Hematopoietic multipotent progenitor cell treated with erythropoietin and hydrocortisone succinate and interleukin-3 and kit ligand, for 6 days (in vitro differentiated cells): Measurements from ENCODE around the gene FBXL13.

Source experiments
- DNase-seq: peaks from one replicate; pipeline ENCODE4 v3.0.0-alpha.2; 2015

The FBXL13 gene

DNA sequence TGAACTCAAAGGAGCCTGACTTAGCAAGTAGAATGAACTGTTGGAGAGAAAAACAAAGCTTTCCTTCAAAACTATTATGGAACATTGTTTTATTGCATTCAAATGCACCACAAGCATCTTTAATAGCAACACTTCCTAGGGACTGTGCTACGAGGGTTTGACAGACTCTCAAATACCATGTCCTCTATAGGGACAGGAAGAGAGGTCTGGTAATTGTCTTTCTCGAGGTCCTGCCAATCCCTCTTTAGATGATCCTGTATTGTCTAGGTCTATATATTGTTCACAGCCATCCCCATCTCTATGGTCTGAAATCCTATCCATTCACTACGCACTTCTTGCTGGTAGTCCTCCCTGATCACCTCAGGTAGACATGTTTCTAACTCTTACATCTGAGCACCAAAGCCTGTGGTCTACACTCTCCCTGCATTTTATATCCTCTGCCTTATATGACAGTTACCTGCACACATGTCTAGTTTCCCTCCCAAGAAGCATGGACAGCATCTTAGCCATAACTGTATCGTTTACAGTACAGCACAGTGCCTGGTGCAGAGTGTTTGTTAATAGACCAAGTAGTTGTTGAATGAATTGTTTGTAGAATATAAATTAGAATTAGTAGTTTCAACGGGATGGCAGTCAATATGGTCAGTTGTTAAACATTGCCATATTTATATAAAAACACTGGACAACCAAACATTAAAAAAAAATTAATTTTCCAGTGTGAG, 183.5 kb downstream of the FBXL13 start:
- no peak for DNase-seq

DNA sequence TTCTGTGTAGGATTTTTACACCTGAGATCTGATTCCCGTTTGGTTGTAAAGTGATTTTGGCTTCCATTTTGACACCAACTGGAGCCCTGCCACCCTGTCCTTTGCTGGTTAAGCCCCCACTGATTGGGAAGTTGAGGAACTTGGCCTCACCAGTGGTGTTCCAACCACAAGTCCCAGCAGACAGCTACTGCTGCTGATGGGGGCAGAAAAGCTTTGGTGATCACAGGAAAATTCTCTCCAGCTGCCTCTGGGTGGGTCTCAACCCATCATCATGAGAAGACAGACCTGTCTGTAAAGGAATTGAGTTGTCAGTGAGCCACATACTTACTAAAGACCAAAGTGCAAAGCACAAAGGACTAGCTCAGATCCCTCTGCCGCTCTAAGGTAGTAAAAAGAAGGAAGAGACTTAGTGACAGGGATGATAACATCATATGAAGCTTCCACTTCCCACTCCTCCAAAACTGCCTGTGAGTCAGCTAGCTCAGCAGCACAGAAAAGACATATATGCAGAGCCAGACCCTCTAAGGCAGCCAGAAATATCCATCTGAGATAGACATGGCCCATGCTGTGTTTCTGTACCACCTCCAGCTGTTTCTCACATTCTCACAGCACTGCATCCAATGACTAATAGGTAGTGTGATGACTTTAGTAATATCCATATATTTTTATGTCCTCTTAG, 184.2 kb downstream of the FBXL13 start:
- DNase-seq = peak; percentile 47

DNA sequence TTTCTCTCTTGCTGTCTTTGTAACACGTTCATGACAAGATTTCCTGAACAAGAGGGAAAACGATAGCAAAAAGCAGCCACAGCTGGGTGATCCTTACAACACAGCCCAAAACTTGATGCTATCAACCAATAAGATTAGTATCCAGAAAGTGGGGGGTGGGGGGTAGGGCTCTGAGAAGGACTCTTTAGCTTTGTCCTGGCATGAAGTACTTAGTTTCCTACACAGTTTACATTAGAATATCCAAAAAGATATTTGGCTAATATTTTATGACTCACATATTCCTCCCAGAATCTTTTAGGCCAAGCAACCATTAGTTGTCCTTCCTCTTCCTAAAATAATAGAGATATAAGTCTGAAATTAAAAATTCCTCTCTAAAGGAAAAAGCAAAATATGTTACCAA, 184.7 kb downstream of the FBXL13 start:
- peak; percentile 17 for DNase-seq

DNA sequence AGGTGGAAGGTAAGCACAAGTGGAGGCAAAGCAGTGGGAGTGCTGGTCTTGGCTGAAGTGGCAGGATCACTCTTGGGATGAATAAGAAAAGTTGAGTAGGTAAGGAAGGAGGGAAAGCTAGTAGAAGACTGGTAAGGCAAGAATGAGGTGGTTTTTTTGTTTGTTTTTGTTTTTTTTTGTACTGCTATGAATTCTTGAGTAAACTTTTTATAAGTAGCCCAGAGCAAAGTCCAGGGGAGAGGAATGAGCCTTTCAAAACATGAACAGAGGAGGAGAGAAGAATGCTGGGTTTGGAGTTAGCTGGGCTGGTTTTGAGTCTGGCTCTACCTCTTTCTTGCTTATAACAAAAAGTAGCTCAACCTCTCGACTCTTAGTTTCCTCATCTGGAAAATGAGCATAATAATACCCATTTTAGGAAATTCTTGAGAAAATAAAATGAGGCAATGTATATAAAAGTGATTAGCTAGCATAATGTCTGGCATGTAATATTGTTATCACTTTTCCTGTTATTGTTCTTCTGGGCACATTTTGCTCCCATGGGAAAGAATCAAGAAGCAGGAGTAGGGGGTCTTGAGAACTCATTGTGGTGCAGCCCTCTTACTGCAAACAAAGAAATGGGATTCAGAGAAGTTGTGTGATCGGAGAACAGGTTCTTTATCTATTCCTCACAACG, 185.9 kb downstream of the FBXL13 start:
- no peak for DNase-seq

DNA sequence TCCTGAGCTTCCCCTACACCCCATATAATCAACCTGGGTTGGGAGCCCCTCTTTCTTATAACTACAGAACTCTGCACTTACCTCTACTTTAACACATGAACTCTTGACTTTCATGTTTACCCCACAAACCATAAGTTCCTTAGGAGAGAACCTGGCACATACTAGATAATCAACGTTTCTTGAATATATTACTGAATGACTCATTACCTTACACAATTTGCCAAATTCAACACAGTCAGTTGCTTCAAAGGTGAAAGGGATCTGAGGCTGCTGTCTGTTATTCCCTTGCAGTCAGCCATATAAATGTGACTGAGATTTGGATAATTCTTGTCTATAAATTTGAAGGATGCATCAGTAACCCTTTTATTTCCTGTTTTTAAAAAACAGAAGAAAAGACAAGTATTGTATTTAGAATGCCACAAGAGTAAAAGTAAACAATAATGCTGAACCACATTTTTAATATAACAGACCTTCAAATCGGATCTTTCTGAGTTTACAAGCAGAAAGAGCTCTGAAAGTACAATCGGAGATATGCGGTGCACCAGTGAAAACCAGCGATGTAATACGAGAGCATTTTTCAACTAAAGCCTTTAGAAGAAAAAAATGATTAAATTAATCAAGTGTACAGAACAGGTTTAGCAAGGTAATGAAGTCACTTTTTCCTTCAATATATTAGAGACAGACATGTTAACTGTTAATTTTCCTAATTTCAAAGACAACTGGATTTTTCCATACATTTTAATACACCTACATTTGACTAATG, 191.3 kb downstream of the FBXL13 start:
- DNase-seq = peak; percentile 23

DNA sequence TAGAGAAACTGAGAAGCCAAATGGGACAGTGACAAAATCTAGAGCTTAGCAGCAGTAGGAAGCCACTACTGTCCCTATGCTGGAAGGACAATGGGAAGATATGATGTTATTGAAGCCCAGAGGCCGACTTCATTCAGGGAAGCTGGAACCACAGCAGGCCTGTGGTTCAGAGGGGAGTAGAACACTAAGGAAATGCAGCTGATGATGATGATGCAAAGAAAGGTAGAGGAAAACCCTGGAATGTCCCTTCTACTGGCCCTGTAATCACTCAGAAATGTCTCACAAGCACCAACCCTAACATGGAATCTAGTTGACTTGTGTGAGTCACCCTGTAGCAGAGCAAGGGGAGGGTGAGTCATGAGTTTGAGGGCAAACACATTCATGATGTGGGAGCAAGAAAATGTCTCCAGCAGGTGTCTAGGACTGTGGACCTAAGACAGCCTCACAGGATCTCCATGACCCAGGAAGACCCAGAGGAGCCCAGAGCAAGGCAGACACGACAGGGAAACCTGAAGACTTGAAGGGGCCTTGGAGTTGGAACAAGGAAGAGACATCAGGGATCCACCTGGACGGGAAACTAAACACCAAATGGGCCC, 198.8 kb downstream of the FBXL13 start:
- no peak for DNase-seq

DNA sequence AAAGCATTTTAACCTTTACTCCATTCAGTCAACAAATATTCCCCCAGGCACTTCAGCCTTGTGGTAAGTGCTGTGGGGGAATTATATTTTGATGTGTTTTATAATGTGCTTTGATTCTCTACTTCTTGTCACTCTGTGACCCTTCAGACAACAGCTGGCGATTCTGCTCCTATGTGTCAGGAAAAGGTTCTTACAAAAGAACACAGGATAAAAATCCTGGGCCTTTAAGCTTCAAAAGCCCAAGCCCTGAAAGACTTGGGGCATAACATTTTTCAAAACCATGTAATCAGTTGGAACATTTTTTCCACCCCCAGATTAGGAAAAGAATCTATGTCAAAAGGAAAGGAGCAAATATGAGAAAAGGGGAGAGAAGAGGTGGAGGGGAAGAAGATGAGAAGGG, 199.6 kb downstream of the FBXL13 start:
- no peak for DNase-seq

DNA sequence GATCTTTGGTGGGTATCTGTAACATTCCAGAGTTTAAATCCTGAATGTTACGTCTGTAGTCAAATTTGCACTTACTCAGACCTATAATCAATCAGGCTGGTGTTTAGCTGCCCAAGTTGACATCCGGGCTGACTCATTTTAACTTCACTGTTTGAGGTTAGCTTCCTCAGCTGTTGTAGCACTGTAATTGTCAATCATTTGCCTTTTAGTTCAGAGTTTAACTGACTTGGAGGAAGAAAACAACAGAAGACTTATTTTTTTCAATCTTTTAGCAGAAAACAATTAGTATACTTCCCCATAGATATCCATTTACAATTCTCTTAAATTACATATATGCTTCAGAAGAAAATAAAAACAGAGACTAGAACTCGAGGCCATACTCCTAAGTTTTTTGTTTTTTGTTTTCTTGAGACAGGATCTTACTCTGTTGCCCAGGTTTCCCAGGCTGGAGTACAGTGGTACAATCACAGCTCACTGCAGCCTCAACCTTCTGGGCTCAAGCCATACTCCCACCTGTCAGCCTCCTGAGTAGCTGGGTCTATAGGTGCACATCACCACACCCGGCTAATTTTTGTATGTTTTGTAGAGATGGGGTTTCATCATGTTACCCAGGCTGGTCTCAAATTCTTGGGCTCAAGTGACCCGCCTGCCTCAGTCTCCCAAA, 200.3 kb downstream of the FBXL13 start:
- DNase-seq = peak; percentile 35

DNA sequence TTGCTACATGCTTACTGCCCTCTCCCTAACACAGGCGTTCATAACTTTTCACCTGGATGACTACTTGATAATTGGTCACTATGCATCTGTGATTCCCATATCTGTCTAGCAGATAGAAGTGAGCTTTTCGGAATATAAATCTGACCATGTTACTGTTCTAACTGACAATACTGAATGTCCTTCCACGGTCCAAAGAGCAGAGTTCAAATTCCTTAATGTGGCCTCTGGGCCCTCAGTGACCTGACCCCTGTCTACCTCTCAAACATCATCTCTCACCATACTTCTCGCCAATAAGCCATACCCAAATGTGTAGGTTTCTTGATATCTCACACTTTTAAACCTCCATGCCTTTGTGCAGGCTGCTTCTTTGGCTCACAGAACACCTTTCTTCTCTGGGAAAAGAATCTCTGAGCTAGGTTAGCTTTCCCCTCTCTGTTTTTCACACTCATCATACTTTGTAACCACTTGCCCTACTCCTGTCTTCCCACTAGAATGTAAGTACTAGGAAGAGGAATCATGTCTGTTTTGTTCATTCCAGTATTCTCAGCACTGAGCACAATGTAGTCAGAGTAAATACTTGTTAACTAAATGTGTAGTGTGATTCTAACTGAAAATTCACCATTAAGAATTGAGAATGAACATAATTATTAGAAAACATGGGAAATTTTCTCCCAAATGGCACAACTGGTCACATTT, 201.0 kb downstream of the FBXL13 start:
- DNase-seq = no peak

DNA sequence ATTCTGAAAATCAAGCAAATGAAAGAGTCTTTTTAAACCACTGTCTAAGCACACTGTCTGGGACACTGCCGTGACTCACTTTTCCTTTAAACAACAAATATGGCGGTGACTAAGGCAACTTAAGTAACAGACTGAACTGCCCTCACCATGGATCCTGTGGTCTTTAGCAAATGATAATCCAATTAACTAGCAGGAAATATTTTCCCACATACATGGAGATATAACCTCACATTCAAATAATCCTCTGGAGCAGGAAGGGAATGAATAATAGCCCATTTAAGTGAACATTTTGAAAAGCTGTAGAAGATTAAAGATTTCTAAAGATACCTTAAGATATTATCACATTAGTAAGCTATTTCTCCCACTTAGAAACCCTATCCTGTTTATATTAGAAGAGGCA, 202.1 kb downstream of the FBXL13 start:
- DNase-seq = no peak

DNA sequence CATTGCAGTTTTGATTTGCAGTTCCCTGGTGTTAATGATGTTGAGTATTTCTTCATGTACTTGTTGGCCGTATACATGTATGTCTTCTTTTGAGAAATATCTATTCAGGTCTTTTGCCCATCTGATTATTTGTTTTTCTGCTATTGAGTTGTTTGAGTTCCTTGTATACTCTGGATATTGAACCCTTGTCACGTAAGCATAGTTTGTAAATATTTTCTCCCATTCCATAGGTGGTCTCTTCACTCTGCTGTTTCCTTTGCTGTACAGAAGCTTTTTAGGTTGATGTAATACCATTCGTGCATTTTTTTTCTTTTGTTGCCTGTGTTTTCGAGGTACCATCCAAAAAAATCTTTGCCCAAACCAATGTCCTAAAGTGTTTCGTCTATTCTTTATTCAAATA, 205.4 kb downstream of the FBXL13 start:
- DNase-seq = no peak

DNA sequence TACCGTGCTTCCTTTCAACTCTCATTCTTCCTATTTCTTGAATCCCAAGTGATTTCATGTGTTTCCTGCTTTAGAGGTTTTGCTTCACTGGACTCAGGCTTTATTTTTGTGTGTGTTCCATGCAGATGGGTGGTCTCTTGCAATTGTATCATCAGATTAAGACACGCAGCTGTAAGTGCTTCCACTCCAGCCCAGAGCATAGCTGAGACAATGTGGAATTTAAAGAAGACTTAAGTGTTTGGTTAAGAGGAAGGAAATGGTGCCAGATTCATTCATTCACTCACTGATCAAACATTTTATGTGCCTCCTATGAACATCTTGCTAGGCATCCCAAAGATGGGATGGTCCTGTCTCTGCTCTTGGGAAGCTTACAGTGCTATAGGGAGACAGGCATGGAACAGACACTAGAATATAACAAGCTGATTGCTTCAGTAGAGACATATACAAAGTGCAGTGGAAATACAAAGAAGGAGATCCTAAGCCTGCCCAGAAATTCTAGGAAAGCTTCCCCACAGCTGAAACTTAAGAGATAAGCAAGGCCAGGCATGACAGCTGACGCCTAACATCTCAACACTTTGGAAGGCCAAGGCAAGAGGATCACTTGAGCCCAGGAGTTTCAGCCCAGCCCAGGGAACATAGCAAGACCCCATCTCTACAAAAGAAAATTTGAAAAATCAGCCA, 207.9 kb downstream of the FBXL13 start:
- no peak for DNase-seq

DNA sequence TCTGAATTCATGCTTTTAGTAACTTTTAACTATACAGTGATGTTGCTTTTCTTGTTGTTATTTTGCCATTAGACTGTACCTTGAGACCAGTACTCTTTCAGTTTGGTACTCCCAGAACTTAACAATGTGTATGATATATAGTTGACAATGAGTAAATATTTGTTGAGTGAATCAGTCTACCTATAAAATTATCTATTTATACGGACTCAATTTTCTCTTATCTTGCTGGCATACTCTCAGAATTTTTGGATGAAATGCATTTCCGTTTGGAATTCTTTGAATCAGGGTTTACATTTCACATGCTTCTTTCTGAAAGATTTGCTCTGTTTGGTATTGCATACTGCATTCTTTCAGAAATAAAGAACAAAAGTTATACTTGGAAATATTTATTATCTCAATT, 209.6 kb downstream of the FBXL13 start:
- no peak for DNase-seq

DNA sequence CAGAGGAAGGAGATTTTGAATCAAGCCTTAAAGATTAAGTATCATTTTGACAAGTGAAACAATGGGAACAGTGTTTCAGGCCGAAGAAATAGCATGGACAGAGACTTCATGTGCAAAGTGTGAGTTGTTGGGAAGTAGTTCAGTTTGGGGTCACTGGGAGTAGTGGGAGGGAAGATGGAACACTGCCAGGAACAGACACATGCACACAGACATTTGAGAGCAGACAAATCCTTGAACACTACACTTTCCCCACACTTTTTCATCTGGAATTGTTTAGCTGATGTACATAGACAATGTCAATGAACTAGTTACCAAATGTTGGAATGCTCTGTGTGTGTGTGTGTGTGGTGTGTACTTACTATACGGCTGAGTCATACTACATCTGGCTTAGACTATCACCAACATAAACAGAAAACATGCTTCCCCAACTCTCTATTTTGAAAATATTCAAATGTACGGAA, 214.2 kb downstream of the FBXL13 start:
- no peak for DNase-seq

DNA sequence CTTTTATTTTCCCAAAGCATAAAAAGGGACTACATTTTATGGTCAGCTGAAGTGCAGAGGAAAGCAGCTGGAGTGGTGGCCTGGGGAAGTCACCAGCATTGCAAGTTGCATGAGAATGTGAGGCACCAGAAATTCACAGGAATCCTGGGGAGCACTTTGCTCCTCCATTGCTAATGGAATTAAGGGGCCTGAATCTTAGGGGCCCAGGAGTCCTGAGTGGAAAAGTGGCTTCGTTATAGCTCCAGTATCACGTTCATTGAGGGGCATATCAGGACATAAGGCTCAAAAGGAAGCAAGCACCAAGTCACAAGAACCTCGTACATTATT, 214.8 kb downstream of the FBXL13 start:
- DNase-seq = no peak

DNA sequence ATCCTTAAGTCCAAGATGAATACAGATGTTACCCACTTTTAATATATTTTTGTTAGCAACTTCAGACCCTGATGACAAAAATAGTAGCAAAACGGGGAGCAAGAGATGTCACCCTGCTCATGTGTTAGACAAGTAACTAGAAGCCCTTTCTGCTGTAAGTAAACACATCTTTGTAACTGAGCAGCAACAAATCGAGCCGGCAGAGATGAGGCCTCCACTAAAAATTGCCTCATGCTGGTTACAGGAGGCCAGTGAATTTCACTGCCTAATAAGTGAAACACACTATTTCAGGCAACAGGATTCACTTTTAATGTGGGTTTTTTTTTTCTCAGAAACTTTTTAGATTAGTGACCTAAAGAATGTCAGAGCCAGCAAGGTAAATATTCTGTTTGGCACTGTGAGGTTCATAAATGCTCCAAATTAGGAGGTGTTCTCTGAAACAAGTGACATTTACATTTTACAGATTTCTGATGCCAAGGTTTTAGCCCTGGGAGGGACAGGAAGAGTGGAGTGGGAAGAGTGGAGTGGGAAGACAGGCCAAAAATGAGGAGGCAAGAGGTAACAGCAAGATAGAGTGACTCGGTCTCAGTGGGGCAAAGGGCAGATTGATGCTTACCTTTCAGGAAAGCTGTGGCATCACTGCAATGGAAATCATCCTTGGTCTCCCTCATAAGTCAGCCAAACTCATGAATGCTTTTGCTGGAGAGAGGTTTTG, 215.4 kb downstream of the FBXL13 start:
- no peak for DNase-seq

DNA sequence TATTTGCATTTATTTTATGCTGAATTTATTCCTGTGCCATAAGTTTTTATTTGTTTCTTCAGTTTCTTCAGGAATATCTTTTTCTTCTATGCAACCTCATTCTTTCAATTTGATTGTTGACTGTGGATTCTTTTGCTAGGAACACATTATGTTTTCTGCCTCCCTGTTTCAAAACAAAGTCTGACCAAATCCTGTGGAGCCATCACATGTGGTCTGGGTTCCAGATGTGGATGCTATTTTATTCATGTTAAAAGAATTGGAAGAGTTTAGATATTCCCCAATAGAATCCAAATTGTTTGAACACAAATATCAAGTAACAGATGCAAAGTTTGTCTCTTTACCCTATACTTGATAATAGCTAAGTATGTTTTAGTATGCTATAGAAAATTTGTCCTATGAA, 218.6 kb downstream of the FBXL13 start:
- no peak for DNase-seq

DNA sequence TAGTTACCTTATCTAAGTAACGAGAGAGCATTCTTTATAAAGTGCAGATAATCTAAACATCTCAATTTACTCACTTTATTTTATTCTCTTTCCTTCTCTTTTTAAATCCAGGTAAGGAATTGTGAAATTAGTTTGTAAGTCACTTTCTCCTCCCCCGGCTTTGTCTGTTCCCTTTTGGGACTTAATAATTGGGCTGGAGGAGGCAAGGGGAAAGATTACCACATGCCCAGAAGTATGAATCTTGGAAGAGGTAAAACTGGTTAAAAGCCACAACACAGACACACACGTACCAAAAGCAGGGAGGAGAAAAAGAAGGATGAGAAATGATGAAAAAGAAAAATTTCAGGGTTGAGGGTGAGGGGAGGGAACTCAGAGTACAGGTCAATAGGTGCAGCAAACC, 225.1 kb downstream of the FBXL13 start:
- DNase-seq = no peak

DNA sequence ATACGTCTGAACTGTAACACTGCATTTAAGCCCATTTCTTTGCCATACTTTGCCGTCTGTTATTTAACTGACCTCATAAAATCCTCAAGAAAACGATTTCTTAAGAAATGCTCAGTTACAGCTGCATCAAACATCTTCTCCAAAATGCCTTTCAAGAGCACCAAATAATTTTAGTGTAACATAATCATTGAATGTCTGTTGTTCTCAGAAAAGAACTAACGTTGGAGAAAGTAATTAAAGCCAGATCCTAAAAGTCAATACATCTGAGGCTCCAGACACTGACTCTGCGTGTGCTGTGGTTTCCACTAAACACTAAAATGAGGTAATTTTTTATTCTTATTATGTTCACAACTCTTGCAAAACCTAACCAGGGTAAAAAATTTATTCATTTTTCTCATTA, 225.5 kb downstream of the FBXL13 start:
- no peak for DNase-seq

DNA sequence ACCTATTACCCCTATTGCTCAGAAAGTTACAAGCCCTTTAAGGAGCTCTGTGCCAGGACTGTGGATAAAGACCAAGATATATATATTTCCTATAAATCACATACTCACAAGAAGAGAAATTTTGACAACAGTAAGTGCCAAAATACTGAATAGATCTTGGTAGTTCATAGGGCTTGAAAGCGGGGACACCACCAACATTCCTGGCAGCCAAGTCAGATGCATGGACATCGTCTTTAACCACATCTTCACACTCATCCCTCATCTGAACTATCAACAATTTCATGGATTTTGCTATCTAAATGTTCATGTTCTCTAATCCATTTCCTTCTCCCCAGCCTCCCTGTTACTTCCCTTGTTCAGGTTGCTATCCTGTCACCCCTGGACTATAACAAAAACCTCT, 229.2 kb downstream of the FBXL13 start:
- DNase-seq = no peak

DNA sequence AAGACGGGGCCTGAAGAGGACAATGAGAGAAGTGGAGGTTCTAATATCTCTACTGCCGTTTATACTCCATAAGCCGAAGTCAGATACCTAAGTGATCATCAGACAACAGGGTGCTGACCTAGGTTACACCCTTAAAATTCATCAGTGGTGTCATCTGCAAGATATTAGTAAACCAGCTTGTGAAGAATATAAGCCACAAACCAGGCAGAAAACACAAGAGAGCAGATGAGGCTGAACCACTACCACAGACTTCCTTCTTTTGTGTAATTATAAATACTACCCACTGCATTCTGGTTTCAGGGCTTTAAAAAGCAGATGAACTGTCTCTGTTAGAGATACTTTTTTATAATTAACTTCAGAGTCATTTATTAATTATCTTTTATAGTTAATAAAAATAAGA, 230.7 kb downstream of the FBXL13 start:
- DNase-seq = peak; percentile 35
